HAP-1 (cell line): ENCODE measurements around the gene LMOD2.
A peak's percentile ranks its signal among the peaks of the same experiment; 100 is the strongest.

Experiments used
- DNase-seq, 2 experiments: peaks; one replicate each; pipeline ENCODE4 v3.0.0-alpha.2; 2016 to 2020; ENCODE audit warnings: low spot score in 2 of 2
- H3K27me3 ChIP-seq: fragments of 250-450 bp; sonication (Bioruptor Pico); 2 replicates; pipeline ENCODE4 v1.5.1; 2020; ENCODE audit warnings: low read depth, mild to moderate bottlenecking, moderate library complexity
- H3K36me3 ChIP-seq: fragments of 250-450 bp; sonication (Bioruptor Pico); replicated peaks from 2 replicates; pipeline ENCODE4 v1.5.1; 2020; ENCODE audit warnings: mild to moderate bottlenecking
- H3K4me1 ChIP-seq: fragments of 250-450 bp; sonication (Bioruptor Pico); 2 replicates; pipeline ENCODE4 v1.5.1; 2020; ENCODE audit warnings: mild to moderate bottlenecking
- H3K4me3 ChIP-seq: fragments of 250-450 bp; sonication (Bioruptor Pico); 2 replicates; pipeline ENCODE4 v1.5.1; 2020; ENCODE audit warnings: mild to moderate bottlenecking, moderate library complexity
- H3K9me3 ChIP-seq: fragments of 250-450 bp; sonication (Bioruptor Pico); 2 replicates; pipeline ENCODE4 v1.5.1; 2020; ENCODE audit warnings: mild to moderate bottlenecking, moderate library complexity
- in situ Hi-C: fragments of 300-500 bp; cut with MboI; formaldehyde crosslinking; loops from 3 replicates; pipeline ENCODE4 v1.14.3; 2020; ENCODE audit warnings: low sequenced_read_pairs, inconsistent platforms, mixed read lengths

The LMOD2 gene

GRCh38 chr7:123666492-123666891 is 10.8 kb downstream of the LMOD2 start:
- Histone ChIP-seq H3K27me3 (no peaks in the 10 kb centered on the region), H3K9me3 (no peaks in the 10 kb centered on the region), H3K4me1 (peaks cover 3% of the 10 kb centered on the region), H3K4me3 (no peak overlapping the region), H3K36me3 (no peaks in the 10 kb centered on the region)
- in situ Hi-C loops, result no loop called here
- no peak for DNase-seq

DNA sequence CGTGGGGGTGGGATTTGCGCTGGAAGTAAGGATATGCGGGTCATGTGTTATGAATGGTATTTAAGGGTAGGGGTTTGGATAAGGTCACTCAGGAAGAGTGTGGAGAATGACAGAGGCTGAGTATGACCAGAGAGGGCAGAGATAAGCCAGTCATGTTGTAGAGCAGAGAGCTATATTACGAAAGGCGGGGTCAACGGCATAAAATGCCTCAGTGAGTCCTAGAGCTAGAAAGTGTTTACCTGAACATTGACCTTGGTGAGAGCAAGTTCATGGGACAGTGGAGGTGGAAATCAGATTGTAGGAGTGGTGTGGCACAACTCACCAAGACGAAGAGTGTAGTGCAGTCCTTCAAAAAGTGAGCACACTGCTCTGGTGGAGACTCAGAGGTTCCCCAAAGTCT is 13.8 kb downstream of the LMOD2 start:
- in situ Hi-C loops, result no loop called here
- Histone ChIP-seq H3K36me3 (no peaks in the 10 kb centered on the region), H3K27me3 (no peaks in the 10 kb centered on the region), H3K4me1 (peaks cover 3% of the 10 kb centered on the region), H3K4me3 (no peak overlapping the region), H3K9me3 (no peaks in the 10 kb centered on the region)
- no peak for DNase-seq

DNA sequence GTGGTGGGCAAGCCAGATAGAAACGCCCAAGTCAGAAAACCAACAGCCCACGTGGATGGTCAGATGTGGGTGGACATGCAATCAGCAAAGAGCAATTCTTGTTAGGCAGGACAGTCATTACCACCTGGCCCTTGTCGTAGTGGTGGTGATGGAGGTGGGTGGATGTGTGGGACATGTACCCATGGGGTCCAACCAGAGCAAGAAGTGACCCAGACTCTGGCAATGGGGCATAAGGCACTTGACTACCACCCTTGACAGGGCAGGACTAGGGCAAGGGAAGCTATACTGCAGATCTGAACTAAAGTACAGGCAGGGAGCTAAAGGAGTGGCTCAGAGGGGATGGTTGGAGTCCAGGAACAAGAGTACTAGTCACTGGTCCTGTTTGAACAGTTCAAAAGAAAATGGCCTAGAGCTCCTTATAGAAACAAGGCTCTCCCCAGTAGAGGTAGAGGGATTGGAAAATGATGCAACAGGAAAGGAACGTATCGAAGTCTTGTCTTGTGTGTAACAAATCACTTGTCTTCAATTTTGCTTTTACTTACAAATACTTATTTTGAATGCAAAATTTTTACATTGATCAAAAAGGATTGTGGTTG is 17.6 kb downstream of the LMOD2 start:
- no peaks in the 10 kb centered on the region for H3K27me3 ChIP-seq
- in situ Hi-C loops, result no loop called here
- H3K4me1 ChIP-seq, result no peaks in the 10 kb centered on the region
- H3K9me3 ChIP-seq, result no peaks in the 10 kb centered on the region
- no peak for DNase-seq
- H3K4me3 ChIP-seq, result no peak overlapping the region
- no peaks in the 10 kb centered on the region for H3K36me3 ChIP-seq

DNA sequence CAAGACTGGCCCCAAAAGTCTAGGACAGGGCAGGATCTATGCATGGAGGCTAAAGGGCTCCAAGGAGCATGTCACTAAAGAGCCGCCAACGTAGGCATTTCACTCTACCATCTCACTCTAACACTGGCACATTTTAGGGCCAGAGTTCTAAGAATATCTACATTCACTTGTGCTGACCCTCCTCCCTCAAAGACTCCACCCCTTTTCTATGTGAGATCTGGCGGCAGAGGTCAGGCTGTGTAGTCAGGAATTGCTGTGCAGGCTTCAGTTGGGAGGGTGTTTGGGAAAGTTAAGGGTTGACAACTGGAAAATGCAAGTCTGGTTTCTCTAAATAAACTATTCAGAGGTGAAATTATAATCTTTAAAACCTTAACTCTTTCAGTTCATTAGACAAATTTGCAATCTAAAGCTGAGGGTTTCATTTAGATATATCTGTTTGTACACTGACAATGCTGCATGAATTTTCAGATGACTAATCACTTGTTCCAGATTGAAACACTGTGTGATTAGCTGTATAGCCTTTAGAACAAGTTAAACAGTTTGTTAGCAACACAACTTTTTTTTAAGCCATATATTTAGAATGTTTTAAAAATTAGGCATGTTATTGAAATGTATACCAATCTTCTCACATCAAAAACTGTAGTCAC is 18.2 kb downstream of the LMOD2 start:
- Histone ChIP-seq H3K4me1 (no peaks in the 10 kb centered on the region), H3K27me3 (no peaks in the 10 kb centered on the region), H3K9me3 (no peaks in the 10 kb centered on the region), H3K36me3 (no peaks in the 10 kb centered on the region), H3K4me3 (no peak overlapping the region)
- in situ Hi-C loops, result no loop called here
- no peak for DNase-seq

- in situ Hi-C loops, result no loop called here
- Histone ChIP-seq H3K4me1 (no peaks in the 10 kb centered on the region), H3K4me3 (no peak overlapping the region), H3K9me3 (no peaks in the 10 kb centered on the region), H3K36me3 (no peaks in the 10 kb centered on the region), H3K27me3 (no peaks in the 10 kb centered on the region)
- DNase-seq, result no peak
Observed at GRCh38 chr7:123674399-123675180, 18.9 kb downstream of the LMOD2 start.

DNA sequence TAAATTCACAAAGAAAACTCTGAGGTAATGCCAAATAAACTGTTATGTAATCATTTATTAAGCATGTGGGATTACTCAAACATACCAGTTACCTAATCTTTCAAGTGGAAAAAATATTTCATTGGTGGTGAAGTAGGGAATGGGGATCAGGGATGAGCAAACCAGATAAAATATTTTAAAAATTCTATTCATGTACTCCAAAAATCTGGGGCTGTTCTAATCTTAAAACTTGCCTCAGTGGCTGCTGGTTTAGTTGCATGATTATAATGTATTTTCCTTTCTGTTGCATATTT is 19.5 kb downstream of the LMOD2 start:
- H3K4me1 ChIP-seq, result peaks cover 2% of the 10 kb centered on the region; the same call in 1 of the 2 replicates
- H3K36me3 ChIP-seq, result peaks cover 1% of the 10 kb centered on the region; the same call in 1 of the 2 replicates
- no peaks in the 10 kb centered on the region for H3K27me3 ChIP-seq
- no peaks in the 10 kb centered on the region for H3K9me3 ChIP-seq
- in situ Hi-C loops, result no loop called here
- no peak for DNase-seq
- H3K4me3 ChIP-seq, result no peak overlapping the region

GRCh38 chr7:123677061-123677715 is 21.5 kb downstream of the LMOD2 start:
- in situ Hi-C loops, result no loop called here
- Histone ChIP-seq H3K27me3 (no peaks in the 10 kb centered on the region), H3K4me1 (peaks cover 3% of the 10 kb centered on the region; the same call in 1 of the 2 replicates), H3K36me3 (peaks cover 20% of the 10 kb centered on the region), H3K9me3 (no peaks in the 10 kb centered on the region), H3K4me3 (no peak overlapping the region)
- DNase-seq, result no peak

DNA sequence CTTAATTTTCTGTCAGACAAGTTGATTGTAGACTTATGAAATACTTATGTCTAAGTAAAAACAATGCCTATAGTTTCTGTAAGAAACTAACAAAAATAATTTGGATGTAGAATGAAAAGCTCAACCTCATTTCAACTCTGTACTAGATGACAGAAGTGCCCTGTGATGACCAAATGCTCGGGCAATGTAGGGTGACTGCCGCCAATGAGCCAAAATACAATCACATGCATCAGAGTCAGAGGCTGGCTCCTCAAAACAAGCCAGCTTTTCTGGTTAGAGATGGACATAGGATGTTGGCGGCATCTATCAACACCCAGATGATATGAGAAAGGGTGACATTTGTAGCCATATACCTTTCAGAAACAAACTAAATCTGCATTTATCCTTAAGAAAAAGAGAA is 23.9 kb downstream of the LMOD2 start:
- Histone ChIP-seq H3K27me3 (no peaks in the 10 kb centered on the region), H3K4me1 (peaks cover 5% of the 10 kb centered on the region), H3K4me3 (no peak overlapping the region), H3K9me3 (no peaks in the 10 kb centered on the region), H3K36me3 (peaks cover 27% of the 10 kb centered on the region)
- DNase-seq, result no peak
- in situ Hi-C loops, result no loop called here

GRCh38 chr7:123680580-123680979 is 24.9 kb downstream of the LMOD2 start:
- H3K9me3 ChIP-seq, result no peaks in the 10 kb centered on the region
- no peaks in the 10 kb centered on the region for H3K27me3 ChIP-seq
- peaks cover 30% of the 10 kb centered on the region for H3K36me3 ChIP-seq
- DNase-seq, result no peak
- H3K4me3 ChIP-seq, result no peak overlapping the region
- H3K4me1 ChIP-seq, result peaks cover 5% of the 10 kb centered on the region
- in situ Hi-C loops, result no loop called here

GRCh38 chr7:123681561-123681960 is 25.9 kb downstream of the LMOD2 start:
- Histone ChIP-seq H3K4me1 (peaks cover 5% of the 10 kb centered on the region), H3K9me3 (no peaks in the 10 kb centered on the region), H3K4me3 (no peak overlapping the region), H3K36me3 (peaks cover 30% of the 10 kb centered on the region), H3K27me3 (no peaks in the 10 kb centered on the region)
- DNase-seq, result no peak
- in situ Hi-C loops, result no loop called here

DNA sequence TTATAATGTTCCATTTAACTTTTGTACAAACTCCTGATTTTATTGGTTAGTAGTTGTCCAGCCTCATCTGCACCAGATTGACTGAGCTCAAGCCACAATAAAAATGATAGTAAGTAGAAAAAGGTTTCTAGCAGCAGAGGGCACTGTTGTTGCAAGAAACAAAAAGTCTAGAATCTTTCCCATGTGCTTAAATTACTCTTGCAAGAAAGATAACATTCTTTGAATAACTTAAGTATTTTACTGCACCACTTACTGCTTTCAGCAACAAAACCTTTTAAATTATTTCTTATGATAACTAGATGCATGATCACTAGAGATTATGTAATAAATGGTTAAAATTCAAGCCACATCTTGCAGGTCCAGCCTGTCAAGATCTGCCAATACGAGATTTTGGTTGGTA is 27.0 kb downstream of the LMOD2 start:
- Histone ChIP-seq H3K4me3 (no peak overlapping the region), H3K27me3 (no peaks in the 10 kb centered on the region), H3K36me3 (peaks cover 31% of the 10 kb centered on the region), H3K4me1 (peaks cover 5% of the 10 kb centered on the region), H3K9me3 (no peaks in the 10 kb centered on the region)
- in situ Hi-C loops, result no loop called here
- peak; percentile 39 to 84 for DNase-seq

DNA sequence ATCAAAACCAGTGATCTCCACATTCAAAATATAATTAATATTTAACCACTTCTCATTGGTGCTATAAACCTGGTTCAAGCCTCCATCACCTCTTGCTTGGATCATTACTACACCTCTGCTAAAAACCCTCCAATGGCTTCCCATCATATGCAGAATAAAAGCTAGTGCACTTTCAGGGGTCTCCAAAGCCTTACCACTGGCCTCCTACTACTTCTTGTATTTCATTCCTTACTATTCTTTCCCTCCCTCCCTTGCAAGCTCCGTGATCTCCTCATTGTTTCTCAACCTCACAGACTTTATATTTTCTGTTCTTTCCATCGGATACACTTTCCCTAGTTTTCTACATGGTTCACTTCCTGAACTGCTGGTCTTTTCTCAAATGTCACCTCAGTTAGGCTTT is 31.5 kb downstream of the LMOD2 start:
- DNase-seq, result no peak
- in situ Hi-C loops, result no loop called here
- Histone ChIP-seq H3K9me3 (no peaks in the 10 kb centered on the region), H3K4me3 (no peak overlapping the region), H3K4me1 (peaks cover 2% of the 10 kb centered on the region), H3K27me3 (no peaks in the 10 kb centered on the region), H3K36me3 (peaks cover 35% of the 10 kb centered on the region)

DNA sequence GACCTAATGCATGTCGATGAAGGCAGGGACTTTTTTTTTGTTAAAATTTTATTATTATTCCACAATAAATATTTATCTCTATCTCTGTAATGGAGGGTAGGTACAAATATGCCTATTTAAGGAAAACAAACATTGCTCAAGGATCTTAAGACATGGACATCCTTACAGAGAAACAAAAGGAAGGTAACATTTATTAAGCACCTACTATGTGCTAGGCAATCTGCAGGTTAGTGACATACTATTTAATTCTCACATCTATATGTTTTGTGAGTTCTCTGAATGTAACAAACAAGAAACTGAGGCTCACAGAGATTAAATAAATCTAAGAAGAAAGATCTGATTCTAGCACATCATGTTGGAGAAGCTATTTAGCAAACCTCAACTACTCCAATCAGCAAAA is 32.1 kb downstream of the LMOD2 start:
- Histone ChIP-seq H3K27me3 (no peaks in the 10 kb centered on the region), H3K4me1 (peaks cover 2% of the 10 kb centered on the region), H3K9me3 (no peaks in the 10 kb centered on the region), H3K36me3 (peaks cover 32% of the 10 kb centered on the region), H3K4me3 (no peak overlapping the region)
- in situ Hi-C loops, result no loop called here
- DNase-seq, result no peak

DNA sequence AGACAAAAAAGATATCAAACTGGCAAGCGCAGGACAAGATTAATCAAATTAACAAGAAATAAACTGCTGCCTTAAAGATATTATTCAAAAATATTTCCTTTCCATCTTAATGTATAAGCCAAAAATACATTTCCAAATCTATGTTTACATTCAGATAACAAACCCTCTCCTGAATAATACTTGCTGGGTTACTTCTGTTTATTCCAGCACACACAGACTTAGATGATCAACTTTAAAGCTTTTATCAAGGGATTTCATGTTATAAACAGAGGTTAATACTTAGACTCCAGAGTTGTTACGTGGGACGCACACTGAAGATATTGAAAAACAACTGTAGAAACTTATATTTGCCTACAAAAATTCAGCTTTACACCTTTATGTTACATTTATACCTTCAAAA is 33.6 kb downstream of the LMOD2 start:
- DNase-seq, result no peak
- Histone ChIP-seq H3K36me3 (peaks cover 27% of the 10 kb centered on the region), H3K27me3 (no peaks in the 10 kb centered on the region), H3K4me3 (no peak overlapping the region), H3K9me3 (no peaks in the 10 kb centered on the region), H3K4me1 (peaks cover 10% of the 10 kb centered on the region; the same call in 1 of the 2 replicates)
- in situ Hi-C loops, result no loop called here
